Measurements from ENCODE around the gene SLC7A8.
A peak's percentile ranks its signal among the peaks of the same experiment; 100 is the strongest.

The SLC7A8 gene

GRCh38 chr14:23128969-23129758 is 54.3 kb downstream of the SLC7A8 start:
- DNase-seq = no peak

DNA sequence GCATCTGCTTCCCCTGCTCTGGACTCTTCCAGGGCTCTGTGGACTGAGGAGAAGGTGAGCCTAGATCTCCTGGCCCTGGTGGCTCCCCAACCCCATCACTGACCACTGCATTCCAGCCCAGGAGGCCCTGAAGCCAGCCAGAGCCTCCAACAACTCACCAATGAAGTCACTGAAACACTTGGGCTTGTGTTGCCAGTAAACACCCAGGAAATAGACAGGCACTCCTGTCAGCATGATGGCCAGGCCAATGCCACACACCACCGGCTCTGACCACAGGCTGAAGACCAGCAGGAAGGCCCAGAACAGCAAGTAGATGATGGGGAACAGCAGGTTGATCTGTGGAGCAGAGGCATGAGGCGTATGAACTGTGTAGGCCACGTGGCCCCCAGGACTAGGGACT is 55.6 kb downstream of the SLC7A8 start:
- no peak for DNase-seq

DNA sequence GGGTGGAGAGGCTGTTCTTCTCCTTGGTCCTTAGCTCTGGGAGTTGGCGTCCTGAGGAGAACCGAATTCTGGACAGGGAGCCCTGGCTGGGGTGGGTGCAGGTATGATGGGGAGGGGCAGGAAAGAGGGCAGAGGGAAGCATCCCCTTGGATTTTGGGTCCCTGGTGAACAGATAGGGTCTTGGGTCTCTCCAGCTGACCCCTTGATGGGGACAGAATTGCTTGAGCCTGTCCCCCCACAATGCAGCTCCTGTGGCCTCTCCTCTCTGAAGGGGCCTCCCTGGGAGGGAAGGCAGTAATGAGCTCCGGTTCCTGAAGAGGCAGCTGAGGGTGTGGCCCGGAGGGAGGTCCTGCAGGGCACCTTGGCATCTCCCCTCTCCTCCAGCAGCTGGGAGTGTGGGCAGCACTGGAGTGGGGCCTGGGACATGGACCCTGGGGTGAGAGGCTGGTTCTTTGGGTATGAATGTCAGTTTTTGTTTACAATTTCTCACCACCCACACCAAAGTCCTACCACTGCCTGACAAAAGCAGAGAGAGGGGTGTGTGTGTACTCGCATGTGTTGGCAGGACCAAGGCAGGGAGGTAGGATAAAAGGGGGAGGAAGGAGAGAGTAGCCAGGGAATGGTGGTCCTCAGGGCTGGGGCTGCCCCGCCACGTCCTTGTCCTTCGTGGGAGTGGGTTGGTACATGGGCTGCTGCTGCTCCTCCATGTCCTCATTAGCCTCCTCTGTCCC is 56.7 kb downstream of the SLC7A8 start:
- no peak for DNase-seq

- DNase-seq = no peak
Measured at GRCh38 chr14:23125933-23126524, 57.4 kb downstream of the SLC7A8 start.

- no peak for DNase-seq
Measured at GRCh38 chr14:23125011-23125410, 58.4 kb downstream of the SLC7A8 start.

DNA sequence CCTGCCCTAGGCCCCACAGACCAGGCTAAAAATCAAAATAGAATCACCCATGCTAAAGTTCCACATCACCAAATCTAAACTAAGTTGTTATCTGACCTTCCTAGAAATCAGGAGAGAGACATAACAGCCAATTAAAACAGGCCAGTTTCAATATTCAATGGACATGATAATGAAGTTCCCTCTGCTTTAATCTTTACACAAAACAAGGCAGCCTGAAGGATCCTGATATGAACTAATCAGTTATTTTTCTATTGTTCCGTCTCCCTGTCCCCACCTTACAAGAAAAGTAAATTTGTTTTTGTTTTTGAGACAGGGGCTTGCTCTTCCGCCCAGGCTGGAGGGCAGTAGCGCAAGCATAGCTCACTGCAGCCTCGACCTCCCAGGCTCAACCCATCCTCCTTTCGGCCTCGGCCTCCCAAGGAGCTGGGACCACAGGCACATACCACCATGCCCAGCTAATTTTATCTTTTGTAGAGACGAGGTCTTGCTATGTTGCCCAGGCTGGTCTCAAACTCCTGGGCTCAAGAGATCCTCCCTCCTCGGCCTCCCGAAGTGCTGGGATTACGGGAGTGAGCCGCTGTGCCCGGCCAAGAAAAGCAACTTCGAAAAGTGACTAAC is 59.0 kb downstream of the SLC7A8 start:
- DNase-seq = no peak

- no peak for DNase-seq
Measured at GRCh38 chr14:23123419-23123818, 60.0 kb downstream of the SLC7A8 start.

DNA sequence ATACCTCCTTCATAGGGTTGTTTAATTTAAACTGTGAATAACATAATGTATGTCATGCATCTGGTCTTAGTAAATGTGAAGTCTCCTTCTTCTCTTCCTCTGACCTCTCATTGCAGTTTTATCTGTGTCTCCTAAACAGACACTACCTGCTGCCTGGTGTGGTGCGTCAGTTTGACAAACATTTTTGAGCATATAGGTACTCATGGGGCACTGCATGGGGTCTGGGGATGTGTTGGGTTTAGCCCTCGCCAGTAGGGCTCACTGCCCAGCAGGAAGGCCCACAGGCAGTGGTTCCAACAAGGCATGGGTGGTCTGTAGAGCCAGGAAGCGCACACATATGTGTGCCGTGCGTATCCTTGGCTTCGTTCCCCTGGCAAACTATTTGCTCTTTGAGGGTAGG is 61.4 kb downstream of the SLC7A8 start:
- DNase-seq = no peak

GRCh38 chr14:23121361-23121771 is 62.1 kb downstream of the SLC7A8 start:
- DNase-seq = peak; percentile 33

DNA sequence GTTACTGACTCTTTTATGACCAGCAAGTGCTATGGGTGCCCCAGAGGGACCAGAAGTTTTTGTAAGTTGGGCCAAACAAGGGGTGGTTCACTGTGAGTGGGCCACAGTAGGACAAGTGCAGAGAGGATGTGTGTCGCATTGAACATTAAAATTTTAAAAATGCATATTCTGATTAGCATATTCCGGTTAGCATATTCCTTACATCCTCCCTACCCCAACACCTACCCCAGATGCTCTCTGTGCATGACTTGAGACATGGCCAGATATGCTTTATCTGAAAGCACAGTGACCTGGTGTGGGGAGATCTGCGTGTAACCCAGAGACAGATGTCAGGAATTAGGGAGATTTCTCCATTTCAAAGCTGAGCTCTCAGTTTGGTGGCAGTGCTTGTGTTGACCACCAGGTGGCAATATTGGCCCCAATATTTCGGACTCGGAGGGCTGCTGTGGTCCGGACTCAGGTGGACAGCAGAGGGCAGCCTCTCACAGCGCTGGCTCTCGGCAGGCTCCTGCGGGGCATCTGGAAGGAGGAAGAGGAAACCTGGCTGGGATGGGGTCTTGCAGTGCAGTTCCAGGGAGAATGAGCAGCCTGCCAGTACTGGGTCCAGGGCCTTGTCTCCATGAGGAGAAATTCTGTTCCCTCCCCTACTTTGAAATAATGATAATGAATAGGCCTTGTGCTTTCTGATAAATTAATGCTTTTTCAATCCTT is 62.8 kb downstream of the SLC7A8 start:
- DNase-seq = peak; percentile 90

DNA sequence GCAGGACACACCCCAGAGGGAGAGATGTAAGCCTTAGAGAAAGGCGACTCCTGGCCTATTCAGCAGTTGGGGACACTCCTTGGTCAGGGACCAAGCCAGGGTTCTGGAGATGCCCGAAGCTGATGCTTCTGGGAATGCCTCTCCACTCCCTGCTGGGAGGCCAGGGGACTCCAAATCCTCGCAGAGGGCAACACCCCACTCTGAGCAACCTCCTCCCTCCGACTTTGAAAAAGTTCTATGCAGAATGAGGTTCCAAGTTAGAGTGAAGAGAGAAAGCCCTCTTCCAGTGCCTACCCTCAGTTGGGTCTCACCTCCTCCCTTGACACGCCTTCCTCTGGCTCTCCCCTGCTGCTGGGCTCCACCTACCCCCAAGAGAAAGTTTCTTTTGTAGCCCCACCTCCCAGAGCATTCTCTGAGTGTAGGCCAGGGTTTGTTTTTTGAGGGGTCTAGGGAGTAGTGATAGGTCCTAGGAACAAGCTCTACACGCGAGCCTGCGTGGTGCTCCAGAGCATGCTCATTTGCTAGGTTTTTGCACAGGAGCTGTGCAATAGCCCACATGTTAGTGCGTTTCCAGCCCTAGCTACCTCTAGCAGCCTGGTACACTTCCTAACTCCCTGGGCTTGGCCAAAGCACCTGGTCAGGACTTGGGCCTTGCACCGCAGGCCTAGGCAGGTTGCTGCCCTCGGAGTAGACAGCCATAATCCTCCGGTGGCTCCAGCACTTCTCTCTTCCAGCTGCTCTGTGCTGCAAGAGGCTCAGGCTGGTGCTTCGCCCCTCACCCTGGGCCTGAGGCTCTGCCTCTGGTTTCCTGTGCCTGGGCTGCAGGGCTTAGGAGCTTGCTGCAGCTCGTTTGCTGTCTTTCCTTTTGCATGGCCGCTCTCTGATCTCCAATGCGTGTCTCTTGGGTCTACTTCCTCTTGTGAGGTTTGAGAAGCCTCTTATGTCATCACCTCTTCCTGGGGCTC is 63.8 kb downstream of the SLC7A8 start:
- DNase-seq = peak; percentile 18

DNA sequence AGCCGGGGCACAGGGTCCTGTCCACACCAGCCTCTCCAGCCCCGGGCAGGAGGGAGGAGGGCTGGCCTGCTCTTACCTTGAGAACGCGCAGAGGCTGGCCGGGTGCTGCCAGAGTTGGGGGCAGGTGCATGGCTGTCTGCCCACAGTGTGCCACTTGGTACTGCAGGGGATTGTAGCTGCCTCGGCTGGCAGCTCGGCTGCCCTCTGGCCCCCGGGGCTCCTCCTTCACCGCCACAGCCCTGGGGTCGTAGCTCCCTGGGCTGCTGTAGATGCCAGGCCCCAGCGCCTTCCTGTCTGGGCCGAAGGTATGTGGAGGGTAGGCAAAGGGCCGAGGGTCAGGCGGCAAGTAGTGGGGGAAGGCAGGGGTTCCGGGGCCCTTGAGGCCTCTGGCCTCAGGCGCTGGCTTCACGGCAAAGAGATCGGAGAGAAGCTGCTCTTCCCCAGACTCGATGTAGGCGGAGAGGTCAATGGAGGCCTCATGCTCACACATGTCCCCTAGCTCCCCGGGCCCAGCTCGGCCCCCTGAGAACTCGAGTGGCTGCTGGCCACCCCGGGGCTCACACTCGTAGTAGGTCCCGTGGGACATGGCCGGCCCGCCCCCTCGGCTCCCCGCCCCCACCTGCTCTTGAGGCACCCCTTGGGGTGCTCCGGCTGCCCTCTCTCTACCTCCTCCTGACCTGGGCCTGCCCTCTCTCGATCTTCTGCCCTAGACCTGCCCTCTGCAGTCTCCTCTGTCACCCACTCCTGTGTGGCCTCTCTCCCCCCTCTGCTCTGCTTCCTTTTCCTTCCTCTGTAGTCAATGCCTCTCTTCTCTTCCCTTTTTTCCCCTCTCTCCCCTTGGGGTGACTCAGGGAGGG is 64.7 kb downstream of the SLC7A8 start, which contains the start of gene CEBPE:
Gene CEBPE (minus strand): TSS at position 750 of the 857 bp plus-strand sequence. CDS start 164 bp downstream, at position 586.
- no peak for DNase-seq

DNA sequence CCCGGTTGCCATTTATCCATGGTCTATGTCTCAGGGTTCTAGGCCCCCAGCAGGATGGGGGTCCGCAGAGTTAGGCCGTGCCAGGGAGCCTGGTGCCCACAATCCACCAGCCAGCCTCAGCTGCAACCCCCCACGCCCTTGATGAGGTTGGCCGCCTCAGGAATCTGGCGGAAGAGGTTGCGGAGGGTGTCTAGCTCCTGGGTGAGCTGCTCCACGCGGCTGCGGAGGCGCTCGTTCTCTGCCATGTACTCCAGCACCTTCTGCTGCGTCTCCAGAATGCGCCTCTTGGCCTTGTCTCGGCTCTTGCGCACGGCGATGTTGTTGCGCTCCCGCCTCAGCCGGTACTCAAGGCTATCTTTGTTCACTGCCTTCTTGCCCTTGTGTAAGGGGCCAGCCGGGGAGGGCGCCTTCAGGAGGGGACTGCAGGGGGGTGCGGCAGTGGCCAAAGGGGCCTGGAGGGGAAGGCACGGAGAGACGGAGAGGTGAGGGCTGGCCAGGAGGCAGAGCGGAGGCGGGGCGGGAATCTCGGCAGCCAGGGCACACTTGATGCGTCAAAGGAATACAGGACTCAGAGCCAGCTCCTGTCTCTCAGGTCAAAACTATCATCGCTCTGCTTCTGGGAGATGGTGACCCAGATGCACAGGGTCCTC is 66.0 kb downstream of the SLC7A8 start:
- no peak for DNase-seq

DNA sequence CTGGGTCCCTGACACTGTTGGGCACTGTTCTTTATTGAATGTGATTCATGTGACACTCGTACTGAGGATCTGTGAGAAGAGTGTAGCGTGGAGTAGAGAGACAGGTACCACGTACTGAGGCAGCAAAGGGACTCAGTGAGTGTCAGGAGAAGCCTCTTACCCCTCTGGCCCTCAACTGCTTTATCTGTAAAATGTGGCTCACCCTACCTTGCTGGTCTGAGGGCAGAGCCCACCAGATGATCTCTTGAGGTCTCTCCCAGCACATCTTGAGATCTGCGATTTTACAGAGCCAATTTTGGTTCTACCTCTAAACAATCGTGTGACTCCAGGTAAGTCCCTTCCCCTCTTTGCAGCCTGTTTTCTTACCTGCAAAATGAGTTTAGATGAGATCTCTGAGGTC is 67.5 kb downstream of the SLC7A8 start:
- DNase-seq = no peak

GRCh38 chr14:23115039-23115731 is 68.3 kb downstream of the SLC7A8 start:
- no peak for DNase-seq

- DNase-seq = no peak
Measured at GRCh38 chr14:23114669-23115038, 68.8 kb downstream of the SLC7A8 start.

DNA sequence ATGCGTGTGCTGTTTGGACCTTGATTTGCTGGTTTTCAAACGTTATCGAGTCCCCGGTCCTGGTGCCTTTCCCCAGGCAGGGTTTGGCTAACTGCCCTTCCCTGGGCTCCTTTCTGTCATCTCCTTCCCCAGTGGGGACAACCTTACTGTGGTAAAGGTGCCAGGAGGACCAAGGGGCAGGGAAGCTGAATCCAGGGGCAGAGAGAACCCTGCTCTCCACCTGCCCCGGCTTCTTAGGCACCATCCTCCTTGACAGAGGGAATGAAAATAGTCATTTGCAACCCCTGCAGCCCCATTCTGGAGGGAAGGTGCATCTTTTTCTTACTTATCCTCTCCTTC is 69.4 kb downstream of the SLC7A8 start:
- no peak for DNase-seq

DNA sequence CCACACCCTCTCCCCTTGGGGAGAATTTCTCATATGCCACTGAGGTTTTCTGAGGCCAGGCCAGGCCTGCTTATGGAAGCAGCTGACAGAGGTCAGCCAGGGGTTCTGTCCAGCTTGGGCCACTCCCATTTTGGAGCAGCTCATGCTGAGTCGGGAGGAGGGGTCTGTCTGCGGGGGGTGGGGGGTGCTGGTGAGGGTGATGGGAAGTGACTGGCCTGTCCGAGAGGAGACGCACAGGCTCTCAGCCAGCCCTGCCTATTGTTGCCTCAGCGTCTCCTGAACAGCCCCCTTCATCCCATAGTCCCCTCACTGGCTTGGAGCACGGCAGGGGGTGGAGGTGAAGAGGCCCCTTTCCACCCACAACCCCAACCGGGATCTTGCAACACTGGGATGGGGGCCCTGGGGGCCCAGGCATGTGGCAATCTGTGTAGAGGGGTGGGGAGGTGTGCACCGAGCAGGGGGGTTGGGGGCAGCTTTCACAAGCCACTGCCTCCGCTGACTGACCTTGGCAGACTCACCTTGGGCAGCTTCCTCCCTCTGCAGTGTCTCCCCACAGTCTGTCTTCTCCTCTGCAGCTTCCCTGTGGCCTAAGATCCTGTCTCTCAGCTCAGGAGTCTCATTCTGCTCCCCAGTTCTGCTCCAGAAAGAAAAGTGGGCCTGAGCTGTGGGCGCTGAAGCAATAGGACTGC is 69.9 kb downstream of the SLC7A8 start:
- no peak for DNase-seq
